Epithelial cell of esophagus (primary cell): ENCODE measurements around the gene TSHZ2.

Source experiments
- DNase-seq: peaks from one replicate; pipeline ENCODE4 v3.0.0; 2010; ENCODE audit warnings: low read depth
- H3K4me3 ChIP-seq: 2 replicates; pipeline ENCODE4 v1.5.1; 2011; ENCODE audit warnings: mild to moderate bottlenecking, low read length, control low read depth
- TF ChIP-seq, protein P1 (sequence below): IDR thresholded peaks from 2 replicates; pipeline ENCODE4 v1.5.1; 2011; ENCODE audit warnings: low read depth, mild to moderate bottlenecking, low read length, control low read depth, inconsistent platforms; ENCODE audit not compliant: insufficient read depth; ENCODE audit errors: missing control alignments

Gene TSHZ2

DNA sequence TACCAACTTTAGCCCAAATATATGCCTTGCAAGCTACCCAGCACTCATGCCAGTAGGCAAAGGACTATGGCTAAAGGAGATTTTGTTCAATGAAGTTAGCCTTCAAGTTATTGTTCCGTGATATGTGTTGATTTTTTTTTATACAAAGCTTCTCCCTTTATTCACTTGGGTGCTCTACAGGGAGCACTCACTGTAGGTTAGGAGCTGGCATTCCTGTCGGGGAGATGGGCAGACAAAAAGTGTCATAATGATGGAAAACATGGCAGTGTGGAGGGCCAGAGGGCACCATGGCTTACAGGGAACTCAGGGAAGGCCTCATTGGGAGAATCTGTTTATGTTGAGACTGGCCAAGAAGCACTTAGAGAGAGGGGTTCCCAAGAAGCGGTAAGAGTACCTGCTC lies 292.4 kb downstream of the TSHZ2 start:
- TF ChIP-seq, protein P1, sequence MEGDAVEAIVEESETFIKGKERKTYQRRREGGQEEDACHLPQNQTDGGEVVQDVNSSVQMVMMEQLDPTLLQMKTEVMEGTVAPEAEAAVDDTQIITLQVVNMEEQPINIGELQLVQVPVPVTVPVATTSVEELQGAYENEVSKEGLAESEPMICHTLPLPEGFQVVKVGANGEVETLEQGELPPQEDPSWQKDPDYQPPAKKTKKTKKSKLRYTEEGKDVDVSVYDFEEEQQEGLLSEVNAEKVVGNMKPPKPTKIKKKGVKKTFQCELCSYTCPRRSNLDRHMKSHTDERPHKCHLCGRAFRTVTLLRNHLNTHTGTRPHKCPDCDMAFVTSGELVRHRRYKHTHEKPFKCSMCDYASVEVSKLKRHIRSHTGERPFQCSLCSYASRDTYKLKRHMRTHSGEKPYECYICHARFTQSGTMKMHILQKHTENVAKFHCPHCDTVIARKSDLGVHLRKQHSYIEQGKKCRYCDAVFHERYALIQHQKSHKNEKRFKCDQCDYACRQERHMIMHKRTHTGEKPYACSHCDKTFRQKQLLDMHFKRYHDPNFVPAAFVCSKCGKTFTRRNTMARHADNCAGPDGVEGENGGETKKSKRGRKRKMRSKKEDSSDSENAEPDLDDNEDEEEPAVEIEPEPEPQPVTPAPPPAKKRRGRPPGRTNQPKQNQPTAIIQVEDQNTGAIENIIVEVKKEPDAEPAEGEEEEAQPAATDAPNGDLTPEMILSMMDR: no peak
- DNase-seq: no peak
- no peak overlapping the region for H3K4me3 ChIP-seq

DNA sequence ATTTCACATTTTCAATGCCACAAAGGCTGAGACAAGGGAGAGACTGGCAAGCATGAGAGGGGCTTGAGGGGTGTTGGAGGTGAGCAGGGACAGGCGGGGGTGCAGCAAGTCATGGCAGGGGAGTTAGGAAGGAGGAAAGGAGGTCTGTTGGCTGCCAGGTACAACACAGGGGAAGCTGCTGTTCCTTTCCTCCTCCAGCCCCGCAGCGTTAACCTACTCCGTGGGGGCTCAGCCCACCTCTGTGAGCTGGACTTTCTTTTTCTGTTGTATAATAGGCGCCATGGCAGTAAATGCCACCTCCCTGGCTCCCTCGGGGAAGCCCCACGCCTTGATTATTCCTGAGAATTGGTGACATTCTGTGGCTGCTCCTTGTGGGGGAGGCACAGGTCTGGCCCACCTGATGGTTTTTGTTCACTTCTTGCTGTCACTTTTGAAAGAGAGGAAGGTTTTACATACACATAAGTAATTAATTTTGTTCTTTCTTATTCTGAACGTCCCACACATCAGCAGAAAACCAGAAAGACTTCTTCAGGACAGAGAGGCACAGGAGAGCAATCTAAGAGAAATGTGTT lies 293.2 kb downstream of the TSHZ2 start:
- no peak overlapping the region for H3K4me3 ChIP-seq
- no peak for DNase-seq

DNA sequence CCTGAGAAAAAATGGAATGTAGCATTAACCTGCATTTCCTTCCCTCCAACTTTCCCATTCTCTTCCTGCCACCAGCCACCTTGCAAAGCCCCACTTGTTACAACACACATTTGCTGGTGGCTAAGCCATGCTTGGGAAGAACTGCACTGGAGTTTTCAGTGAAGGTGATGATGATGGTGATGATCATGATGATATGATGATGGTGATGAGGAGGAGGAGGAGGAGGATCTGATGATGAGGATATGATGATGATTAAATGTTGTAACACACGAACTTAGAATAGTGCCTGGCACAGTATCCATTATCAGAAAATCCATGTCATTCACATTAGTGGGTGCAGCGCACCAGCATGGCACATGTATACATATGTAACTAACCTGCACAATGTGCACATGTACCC lies 297.2 kb downstream of the TSHZ2 start:
- no peak for DNase-seq
- TF ChIP-seq, protein P1: no peak
- H3K4me3 ChIP-seq: no peak overlapping the region

More for the DNA sequence above, 293.2 kb downstream of the TSHZ2 start:
- TF ChIP-seq, protein P1: no peak

DNA sequence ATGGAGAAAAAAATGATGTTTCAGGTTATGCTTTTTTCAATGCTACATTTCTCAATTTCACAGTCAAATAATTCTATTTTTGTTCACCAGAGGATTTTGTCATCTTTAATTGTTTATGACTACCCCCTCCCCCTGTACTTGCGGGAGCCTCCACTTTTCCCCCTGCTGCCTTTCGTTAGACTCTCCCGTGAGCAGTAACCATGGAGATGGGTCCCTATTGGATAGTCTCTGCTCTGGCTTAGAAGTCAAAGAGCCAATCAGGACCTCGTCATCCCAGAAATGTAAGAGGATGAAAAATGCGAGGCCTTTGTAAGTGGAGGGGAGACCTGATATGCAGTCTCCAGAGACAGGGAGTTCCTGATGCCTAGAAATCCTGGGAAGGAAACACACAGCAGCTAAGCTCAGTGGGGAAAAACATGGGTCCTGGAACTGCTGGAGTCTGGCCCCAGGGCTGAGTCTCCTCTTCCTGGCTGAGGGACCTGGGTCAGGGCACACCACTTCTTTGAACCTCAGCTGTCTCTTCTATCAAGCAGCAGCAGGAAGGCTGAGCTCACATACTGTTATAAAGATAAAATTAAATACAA lies 298.7 kb downstream of the TSHZ2 start:
- no peak overlapping the region for H3K4me3 ChIP-seq
- no peak for DNase-seq
- TF ChIP-seq, protein P1: no peak

DNA sequence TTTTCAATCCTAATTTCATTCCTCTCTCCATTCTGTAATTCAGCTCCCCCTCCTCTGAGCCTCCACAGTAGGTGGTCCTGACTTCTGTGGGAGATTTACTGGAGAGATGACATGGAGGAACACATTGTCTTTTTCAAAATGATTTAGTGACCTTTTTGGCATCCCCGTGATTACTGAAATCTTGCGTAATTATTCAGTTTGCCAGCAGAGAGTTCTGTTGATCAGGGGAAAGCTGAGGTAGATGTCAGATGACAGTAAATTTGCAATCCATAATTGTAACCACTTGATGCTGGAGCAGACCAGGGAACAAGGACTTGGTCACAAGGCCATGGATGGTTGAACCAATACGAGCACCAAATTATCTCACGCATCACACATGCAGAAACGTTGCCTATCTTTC lies 302.2 kb downstream of the TSHZ2 start:
- no peak for DNase-seq
- H3K4me3 ChIP-seq: no peak overlapping the region
- TF ChIP-seq, protein P1: no peak

DNA sequence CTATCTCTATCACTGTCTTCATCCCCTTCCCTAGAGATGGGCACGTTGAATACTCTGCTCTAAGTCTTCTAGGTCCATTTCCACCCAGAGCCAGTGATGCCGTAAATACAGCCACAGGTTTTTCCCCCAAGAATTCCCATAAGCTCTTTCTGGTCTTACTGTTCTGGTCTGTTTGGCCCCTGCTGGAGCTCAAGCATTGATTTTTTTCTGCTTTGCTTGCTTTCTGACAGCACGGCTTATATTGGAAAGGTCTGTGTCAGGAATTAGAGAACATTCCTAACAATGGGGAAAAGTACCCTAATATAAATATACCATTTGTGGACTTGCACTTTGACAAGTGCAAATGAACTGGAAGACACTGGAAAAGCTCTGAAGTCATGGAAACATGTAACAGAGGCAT lies 302.6 kb downstream of the TSHZ2 start:
- no peak for DNase-seq
- no peak overlapping the region for H3K4me3 ChIP-seq
- TF ChIP-seq, protein P1: no peak

DNA sequence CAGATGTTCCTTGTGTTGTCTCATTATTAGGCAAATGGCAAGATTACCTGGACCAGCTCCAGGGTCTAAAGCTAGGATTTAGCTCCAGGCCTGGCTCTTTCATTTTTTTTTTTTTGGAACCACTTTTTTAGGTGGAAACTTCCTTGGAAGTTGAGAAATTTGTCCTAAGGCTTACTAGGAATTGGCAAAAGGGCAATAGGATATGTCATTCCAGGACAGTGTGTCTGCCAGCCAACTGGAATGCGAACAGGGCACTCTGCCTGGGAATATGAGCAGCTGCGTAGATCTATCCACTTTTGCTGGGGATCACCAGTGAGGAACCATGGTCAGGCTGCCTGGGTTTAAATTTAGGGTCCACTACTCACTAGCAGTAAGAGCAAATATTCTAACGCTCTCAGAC lies 304.0 kb downstream of the TSHZ2 start:
- DNase-seq: no peak
- TF ChIP-seq, protein P1: no peak
- no peak overlapping the region for H3K4me3 ChIP-seq
